Right atrium auricular region (tissue), 2 donors: Measurements from ENCODE around the gene PNP. TPM values are rescaled to one million over a fixed set of nuclear protein-coding genes. Genes with fewer than 3 reads are reported as not detected.
A peak's percentile ranks its signal among the peaks of the same experiment; 100 is the strongest.

ENCODE experiments used
- DNase-seq: peaks from one replicate; pipeline ENCODE4 v3.0.0-alpha.2; 2019; ENCODE audit warnings: low spot score
- H3K27ac ChIP-seq, 2 donors: fragments of 200-600 bp; sonication (generic); 1 replicate in 1 of 2; 2 replicates in 1 of 2; pipeline ENCODE4 v1.5.1; 2016 to 2019
- H3K27me3 ChIP-seq, 2 donors: fragments of 200-600 bp; sonication (generic); one replicate each; pipeline versions ENCODE4 v1.5.1 to v1.6.0; 2017 to 2019
- H3K36me3 ChIP-seq: fragments of 200-600 bp; sonication (generic); one replicate; pipeline ENCODE4 v1.5.1; 2016
- H3K4me1 ChIP-seq, 2 donors: fragments of 200-600 bp; sonication (generic); one replicate each; pipeline versions ENCODE4 v1.5.1 to v1.6.0; 2017 to 2019
- H3K4me3 ChIP-seq, 2 donors: fragments of 200-600 bp; sonication (generic); 1 replicate in 1 of 2; 2 replicates in 1 of 2; pipeline ENCODE4 v1.5.1; 2017 to 2019; ENCODE audit warnings: mild to moderate bottlenecking in 1 of 2, moderate library complexity in 1 of 2
- H3K9me3 ChIP-seq, 2 donors: fragments of 200-600 bp; sonication (generic); one replicate each; pipeline ENCODE4 v1.5.1; 2019
- CTCF ChIP-seq, 2 donors: fragments of 200-600 bp; sonication (generic); IDR thresholded peaks; one replicate each; pipeline ENCODE4 v1.5.1; 2019; ENCODE audit warnings: antibody characterized with exemption in 2 of 2
- total RNA-seq, 2 donors: library from RNA; depleted of rRNA; stranded (reverse); fragments of >200 nt; gene quantifications; one replicate each; pipeline ENCODE4 v1.1.0, GENCODE V29; 2016

The PNP gene
- total RNA-seq, 2 donors from 2014 or later: 7.4 to 25.2 TPM

DNA sequence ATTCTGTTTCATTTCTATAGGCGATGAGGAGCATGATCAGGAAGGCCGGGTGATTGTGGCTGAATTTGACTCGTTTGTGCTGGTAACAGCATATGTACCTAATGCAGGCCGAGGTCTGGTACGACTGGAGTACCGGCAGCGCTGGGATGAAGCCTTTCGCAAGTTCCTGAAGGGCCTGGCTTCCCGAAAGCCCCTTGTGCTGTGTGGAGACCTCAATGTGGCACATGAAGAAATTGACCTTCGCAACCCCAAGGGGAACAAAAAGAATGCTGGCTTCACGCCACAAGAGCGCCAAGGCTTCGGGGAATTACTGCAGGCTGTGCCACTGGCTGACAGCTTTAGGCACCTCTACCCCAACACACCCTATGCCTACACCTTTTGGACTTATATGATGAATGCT is 12.2 kb upstream of the PNP start:
- no peak for TF ChIP-seq CTCF (IDR thresholded peaks at IDR 0.05)
- no peak overlapping the region for H3K4me3 ChIP-seq
- no peak overlapping the region for H3K27ac ChIP-seq
- no peaks in the 10 kb centered on the region for H3K27me3 ChIP-seq
- H3K4me1 ChIP-seq: peaks cover 0 to 59% of the 10 kb centered on the region in 2 donors
- no peaks in the 10 kb centered on the region for H3K9me3 ChIP-seq
- no peak for DNase-seq
- H3K36me3 ChIP-seq: peaks cover 41% of the 10 kb centered on the region

DNA sequence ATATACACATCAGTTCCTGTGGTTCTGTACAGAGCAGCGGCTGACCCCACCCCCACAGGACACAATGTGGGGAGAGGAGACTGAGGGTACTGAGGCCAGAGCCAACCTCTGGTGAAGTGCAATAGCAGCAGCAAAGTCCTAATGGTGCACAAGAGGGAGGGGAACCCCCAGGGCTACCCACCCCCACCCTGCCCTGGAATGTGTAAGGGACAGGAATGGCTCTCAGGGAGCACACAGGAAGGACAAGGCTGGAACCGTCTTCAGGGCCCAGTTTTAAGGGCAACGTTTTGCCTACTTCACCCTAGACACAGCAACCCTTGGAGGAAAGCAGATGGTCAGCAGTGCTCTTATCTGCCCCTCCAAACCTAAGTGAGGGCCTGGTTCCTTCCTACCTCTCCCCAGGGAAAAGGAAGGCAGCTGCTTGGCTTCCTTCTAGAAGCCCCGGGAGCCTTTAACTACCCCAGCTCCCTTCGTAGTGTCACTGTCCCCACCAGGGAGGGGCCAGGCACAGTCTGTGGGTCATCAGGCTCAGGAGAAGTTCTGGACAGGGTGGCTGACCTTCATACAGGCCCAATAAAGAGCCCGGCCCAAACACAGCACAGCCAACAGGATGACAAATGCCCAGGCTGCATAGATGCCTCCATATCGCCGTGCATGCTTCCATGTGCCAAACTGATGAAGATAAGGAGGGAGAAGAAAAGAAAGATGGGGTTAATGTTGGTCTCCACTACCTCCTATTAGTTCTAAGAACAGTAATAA is 11.0 kb upstream of the PNP start:
- H3K27ac ChIP-seq: peak overlapping the region in 1 of 2 donors; percentile 25
- DNase-seq: no peak
- no peak overlapping the region for H3K4me3 ChIP-seq
- H3K4me1 ChIP-seq: peaks cover 0 to 58% of the 10 kb centered on the region in 2 donors
- no peaks in the 10 kb centered on the region for H3K27me3 ChIP-seq
- TF ChIP-seq CTCF (IDR thresholded peaks at IDR 0.05): no peak
- H3K36me3 ChIP-seq: peaks cover 38% of the 10 kb centered on the region
- H3K9me3 ChIP-seq: no peaks in the 10 kb centered on the region

DNA sequence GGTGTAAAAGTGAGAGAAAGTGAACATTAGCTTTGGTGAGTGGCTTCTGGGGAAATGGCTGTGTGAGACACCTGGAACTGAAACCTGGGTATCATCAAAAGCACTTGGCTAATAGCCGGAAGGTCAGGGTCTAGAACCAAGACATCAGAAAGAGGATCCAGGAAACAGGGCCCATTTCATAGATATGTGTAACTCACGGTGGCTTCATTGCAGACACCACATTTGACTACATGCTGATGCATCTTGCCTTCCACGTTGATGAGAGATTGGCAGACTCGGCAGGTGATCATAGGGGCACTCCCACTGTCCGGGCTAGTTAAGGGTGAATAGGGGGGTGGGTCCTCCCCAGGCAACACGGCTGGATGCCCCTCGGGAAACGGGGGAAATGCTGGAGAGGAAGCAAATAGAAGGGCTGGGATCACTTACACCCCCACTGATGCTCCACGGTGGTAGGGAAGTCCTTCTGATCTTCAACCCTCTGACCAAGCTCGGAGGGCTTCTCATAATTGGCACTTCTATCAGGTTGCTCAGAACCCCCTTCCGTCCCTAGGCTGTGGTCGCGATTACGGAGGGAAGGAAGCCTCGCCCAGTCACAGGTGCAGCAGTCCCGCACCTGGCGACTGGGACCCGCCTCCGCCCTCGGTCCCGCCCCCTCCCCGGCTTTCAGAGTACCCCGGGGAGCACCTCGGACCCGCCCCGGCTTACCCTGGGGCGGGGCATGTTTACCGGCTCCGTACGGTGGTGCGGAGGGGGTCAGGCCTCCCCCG is 8.6 kb upstream of the PNP start:
- TF ChIP-seq CTCF (IDR thresholded peaks at IDR 0.05): no peak
- H3K36me3 ChIP-seq: peaks cover 38% of the 10 kb centered on the region
- H3K4me3 ChIP-seq: peak overlapping the region; percentile 87 to 93
- H3K27ac ChIP-seq: peak overlapping the region; percentile 91 to 97
- no peaks in the 10 kb centered on the region for H3K27me3 ChIP-seq
- DNase-seq: no peak
- peaks cover 0 to 46% of the 10 kb centered on the region in 2 donors for H3K4me1 ChIP-seq
- no peaks in the 10 kb centered on the region for H3K9me3 ChIP-seq

GRCh38 chr14:20461225-20462141 is 7.7 kb upstream of the PNP start, which contains the start of gene PIP4P1:
Gene PIP4P1 (minus strand): TSS chr14:20461434. CDS start chr14:20461325, 109 bp downstream.
- DNase-seq: peak; percentile 100
- Histone ChIP-seq H3K4me1 (peaks cover 0 to 37% of the 10 kb centered on the region in 2 donors), H3K27me3 (no peaks in the 10 kb centered on the region), H3K9me3 (no peaks in the 10 kb centered on the region), H3K4me3 (peak within 1 kb of the TSS; percentile 87 to 93), H3K27ac (peak within 1 kb of the TSS; percentile 91 to 97), H3K36me3 (peaks cover 37% of the 10 kb centered on the region)
- no peak for TF ChIP-seq CTCF (IDR thresholded peaks at IDR 0.05)

- Histone ChIP-seq H3K27ac (peak overlapping the region; percentile 91 to 92), H3K4me1 (peaks cover 0 to 21% of the 10 kb centered on the region in 2 donors), H3K36me3 (peaks cover 5% of the 10 kb centered on the region), H3K4me3 (peak overlapping the region; percentile 66 to 82), H3K9me3 (no peaks in the 10 kb centered on the region), H3K27me3 (no peaks in the 10 kb centered on the region)
- DNase-seq: no peak
- TF ChIP-seq CTCF (IDR thresholded peaks at IDR 0.05): no peak
Observed at GRCh38 chr14:20468764-20469241, 403 bp upstream of the PNP start.
